Tibial nerve (tissue), 4 donors: ENCODE results near the gene CCL21. TPM values are rescaled to one million over a fixed set of nuclear protein-coding genes. Genes with fewer than 3 reads are reported as not detected.
"Not testable (repeated sequence)": the region's sequence is repeated elsewhere in the genome, so short reads cannot be mapped to it uniquely, and the experiment has no call there.

Experiments
- DNase-seq, 2 donors: peaks; one replicate each; pipeline ENCODE4 v3.0.0-alpha.2; 2019; ENCODE audit warnings: low spot score in 2 of 2
- H3K27ac ChIP-seq, 4 donors: fragments of 200-600 bp; sonication (generic) in 3 of 4; one replicate each; pipeline ENCODE4 v1.5.1; 2017 to 2019; ENCODE audit warnings: mild to moderate bottlenecking in 1 of 4
- H3K27me3 ChIP-seq, 2 donors: fragments of 200-600 bp; sonication (generic) in 1 of 2; one replicate each; pipeline versions ENCODE4 v1.5.1 to v1.6.0; 2017 to 2019
- H3K36me3 ChIP-seq, 3 donors: fragments of 200-600 bp; sonication (generic); one replicate each; pipeline ENCODE4 v1.5.1; 2018 to 2019
- H3K4me1 ChIP-seq, 4 donors: fragments of 200-600 bp; sonication (generic) in 3 of 4; one replicate each; pipeline ENCODE4 v1.5.1; 2017 to 2019
- H3K4me3 ChIP-seq, 4 donors: fragments of 200-600 bp; sonication (generic) in 3 of 4; one replicate each; pipeline ENCODE4 v1.5.1; 2017 to 2019; ENCODE audit warnings: mild to moderate bottlenecking in 1 of 4, moderate library complexity in 1 of 4
- H3K9me3 ChIP-seq, 4 donors: fragments of 200-600 bp; sonication (generic) in 3 of 4; one replicate each; pipeline ENCODE4 v1.5.1; 2017 to 2019
- CTCF ChIP-seq, 5 experiments: fragments of 200-600 bp in 3 of 5; fragments of 450-650 bp in 2 of 5; sonication (generic) in 3 of 5; IDR thresholded peaks; one replicate each; pipeline ENCODE4 v1.5.1; 2016 to 2019; ENCODE audit warnings: antibody characterized with exemption in 5 of 5, mild to moderate bottlenecking in 3 of 5, moderate library complexity in 2 of 5
- EP300 ChIP-seq, 2 donors: sonication (generic); formaldehyde crosslinking; IDR thresholded peaks; one replicate each; pipeline ENCODE4 v1.6.1; 2017; ENCODE audit warnings: antibody characterized with exemption in 2 of 2, mild to moderate bottlenecking in 1 of 2
- POLR2A ChIP-seq, 2 donors: fragments of 450-650 bp; IDR thresholded peaks; one replicate each; pipeline ENCODE4 v1.6.1; 2017; ENCODE audit warnings: antibody characterized with exemption in 2 of 2, mild to moderate bottlenecking in 2 of 2, moderate library complexity in 2 of 2
- WGBS, 2 donors: methylation state at CpG; one replicate each; pipeline ENCODE4 v1.1.5; 2018; 5-methylcytosine and 5-hydroxymethylcytosine counted together
- total RNA-seq, 4 donors: library from RNA; depleted of rRNA; stranded (reverse); fragments of >200 nt; gene quantifications; one replicate each; pipeline ENCODE4 v1.1.0, GENCODE V29; 2016

CCL21 gene, protein sequence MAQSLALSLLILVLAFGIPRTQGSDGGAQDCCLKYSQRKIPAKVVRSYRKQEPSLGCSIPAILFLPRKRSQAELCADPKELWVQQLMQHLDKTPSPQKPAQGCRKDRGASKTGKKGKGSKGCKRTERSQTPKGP
- total RNA-seq, result 10 to 100 TPM in 1 of 4 donors, 1 to 10 TPM in 3; 4.6 to 14.0 (median 8.6) TPM

- H3K9me3 ChIP-seq, result no peaks in the 10 kb centered on the region
- TF ChIP-seq POLR2A (IDR thresholded peaks at IDR 0.05) (no peak), CTCF (IDR thresholded peaks at IDR 0.05) (no peak), EP300 (IDR thresholded peaks at IDR 0.05) (no peak)
- H3K4me3 ChIP-seq, result no peak within 1 kb of the TSS
- H3K36me3 ChIP-seq, result no peaks in the 10 kb centered on the region
- no peak within 1 kb of the TSS for H3K27ac ChIP-seq
- DNase-seq, result no peak
- H3K4me1 ChIP-seq, result peaks cover 0 to 5% (median 0%) of the 10 kb centered on the region in 4 donors
- no peaks in the 10 kb centered on the region for H3K27me3 ChIP-seq
- 51 to 69% methylated on average over 2 of the region's 2 CpGs for WGBS, 2 donors
Measured at GRCh38 chr9:34710023-34710422, at the start of gene CCL21. CCL21 (minus strand) TSS chr9:34710136; CDS start chr9:34710066, 70 bp downstream.

DNA sequence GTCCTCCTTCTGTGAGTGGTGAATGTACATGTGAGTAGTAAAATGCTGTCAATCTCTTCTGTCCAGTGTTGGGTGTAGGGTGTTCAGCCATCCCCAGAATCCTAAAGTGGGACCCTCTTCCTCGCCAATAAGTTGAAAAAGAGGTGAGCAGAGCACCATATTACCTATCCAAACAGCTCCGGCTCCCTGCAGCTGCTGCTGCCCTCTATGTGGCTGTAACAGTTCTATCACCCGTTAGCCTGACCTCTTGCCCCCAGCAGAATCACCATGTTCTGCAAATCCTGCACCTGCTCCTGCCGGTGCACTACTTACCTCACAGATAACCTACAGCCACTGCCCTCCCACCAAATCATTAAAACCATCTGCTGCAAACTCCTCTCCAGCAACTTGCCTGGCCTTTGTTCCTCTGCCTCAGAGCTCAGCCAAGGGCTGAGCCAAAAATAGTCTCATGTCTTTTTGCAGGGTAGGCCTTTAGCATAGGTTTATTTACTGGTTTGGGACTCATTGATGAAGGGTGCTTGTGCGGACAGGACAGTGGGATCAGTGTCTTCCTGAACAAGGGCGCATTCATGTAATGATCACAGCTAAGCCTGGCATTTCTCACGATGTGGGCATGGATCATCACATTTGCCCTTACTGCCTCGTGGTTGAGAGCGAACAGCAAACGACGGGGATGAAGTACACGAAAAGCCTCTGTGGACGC is 49.6 kb upstream of the CCL21 start:
- 53 to 59% methylated on average over 13 of the region's 13 CpGs for WGBS, 2 donors

DNA sequence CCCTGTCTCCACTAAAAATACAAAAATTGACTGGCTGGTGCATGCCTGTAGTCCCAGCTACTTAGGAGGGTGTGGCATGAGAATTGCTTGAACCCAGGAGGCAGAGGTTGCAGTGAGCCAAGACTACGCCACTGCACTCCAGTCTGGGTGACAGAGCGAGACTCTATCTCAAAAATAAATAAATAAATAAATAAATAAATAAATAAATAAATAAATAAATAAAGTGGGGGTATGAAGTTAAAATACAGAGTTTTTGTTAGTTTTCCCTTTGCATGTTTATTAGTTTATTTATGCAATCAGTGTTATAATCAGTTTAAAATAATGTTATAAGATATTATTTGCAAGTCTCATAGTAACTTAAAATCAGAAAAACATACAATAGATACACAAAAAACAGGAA is 40.4 kb upstream of the CCL21 start:
- H3K9me3 ChIP-seq, result peaks cover 0 to 18% (median 2%) of the 10 kb centered on the region in 4 donors
- not testable (repeated sequence) for H3K36me3 ChIP-seq, H3K4me3 ChIP-seq, H3K27ac ChIP-seq, H3K27me3 ChIP-seq, DNase-seq, H3K4me1 ChIP-seq
- 41 to 76% methylated on average over 2 of the region's 2 CpGs for WGBS, 2 donors

More for the DNA sequence above, 49.6 kb upstream of the CCL21 start:
- no peaks in the 10 kb centered on the region for H3K36me3 ChIP-seq
- peaks cover 0 to 14% (median 0%) of the 10 kb centered on the region in 4 donors for H3K4me1 ChIP-seq
- peaks cover 0 to 12% (median 0%) of the 10 kb centered on the region in 4 donors for H3K9me3 ChIP-seq
- H3K27me3 ChIP-seq, result no peaks in the 10 kb centered on the region
- TF ChIP-seq POLR2A (IDR thresholded peaks at IDR 0.05), result no peak
- no peak for TF ChIP-seq EP300 (IDR thresholded peaks at IDR 0.05)
- no peak for TF ChIP-seq CTCF (IDR thresholded peaks at IDR 0.05)
- no peak overlapping the region for H3K27ac ChIP-seq
- DNase-seq, result no peak
- H3K4me3 ChIP-seq, result no peak overlapping the region

DNA sequence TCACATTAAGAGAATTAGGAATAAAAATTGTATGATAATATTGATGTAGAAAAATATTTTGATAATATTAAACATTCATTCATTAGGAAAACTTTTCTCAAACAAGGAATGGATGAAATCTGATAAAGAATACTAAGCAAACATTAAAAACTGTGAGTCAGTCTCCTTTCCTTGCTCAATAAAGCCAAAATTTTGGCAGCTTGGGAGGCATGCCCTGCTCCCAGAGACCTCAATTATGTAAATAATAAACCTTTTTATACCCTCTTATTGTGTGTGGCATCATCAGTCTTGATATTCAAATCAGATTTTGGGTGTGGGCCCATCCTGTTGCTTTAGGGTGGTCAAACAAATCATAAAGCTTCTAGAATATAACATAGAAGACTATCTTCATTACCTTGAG is 36.6 kb upstream of the CCL21 start:
- Histone ChIP-seq H3K4me3 (no peak overlapping the region), H3K9me3 (peaks cover 0 to 18% (median 2%) of the 10 kb centered on the region in 4 donors), H3K27me3 (no peaks in the 10 kb centered on the region), H3K4me1 (no peaks in the 10 kb centered on the region), H3K27ac (no peak overlapping the region), H3K36me3 (no peaks in the 10 kb centered on the region)
- no peak for DNase-seq
- no peak for TF ChIP-seq CTCF (IDR thresholded peaks at IDR 0.05)

- DNase-seq, result no peak
Measured at GRCh38 chr9:34744295-34745221, 34.6 kb upstream of the CCL21 start.

More at GRCh38 chr9:34744295-34745221, 34.6 kb upstream of the CCL21 start:
- no peak for TF ChIP-seq POLR2A (IDR thresholded peaks at IDR 0.05)
- no peak for TF ChIP-seq CTCF (IDR thresholded peaks at IDR 0.05)
- TF ChIP-seq EP300 (IDR thresholded peaks at IDR 0.05), result no peak
- WGBS, 2 donors, result 90 to 92% methylated on average over 2 of the region's 2 CpGs
- Histone ChIP-seq H3K4me3 (no peak overlapping the region), H3K27ac (no peak overlapping the region), H3K4me1 (no peaks in the 10 kb centered on the region), H3K36me3 (no peaks in the 10 kb centered on the region), H3K9me3 (peaks cover 0 to 18% (median 2%) of the 10 kb centered on the region in 4 donors), H3K27me3 (no peaks in the 10 kb centered on the region)
